ENCODE measurements around the gene LYPD6B.

The LYPD6B gene

DNA sequence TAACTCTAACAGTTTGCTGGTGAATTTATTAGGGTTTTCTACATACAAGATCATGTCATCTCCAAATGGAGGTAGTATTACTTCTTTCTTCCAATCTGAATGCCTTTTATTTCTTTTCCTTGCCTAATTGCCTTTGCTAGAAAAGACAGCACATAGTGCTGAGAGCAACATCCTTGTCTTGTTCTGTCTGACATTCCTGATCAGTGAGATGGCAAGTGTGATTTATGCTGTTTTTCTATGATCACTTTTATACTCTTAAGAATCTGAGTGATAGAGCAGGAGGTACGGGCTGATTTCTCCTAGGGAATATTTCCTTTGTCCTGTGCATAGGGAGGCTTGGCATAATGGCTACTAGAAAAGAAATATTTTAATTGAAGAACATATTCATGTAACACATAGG is 17.3 kb downstream of the LYPD6B start:
- no peak overlapping the region for H3K9ac ChIP-seq (ENCODE audit: low read depth, low read length, poor library complexity, severe bottlenecking)
- H3K4me2 ChIP-seq (ENCODE audit: low read depth, low read length, poor library complexity, severe bottlenecking): no peak overlapping the region
- no peaks in the 10 kb centered on the region for H3K9me3 ChIP-seq (ENCODE audit: insufficient read depth, low read depth, low read length)
- no peaks in the 10 kb centered on the region for H3K9me2 ChIP-seq (replicated peaks; ENCODE audit: low read depth, low read length)
- no peaks in the 10 kb centered on the region for H3K27me3 ChIP-seq (ENCODE audit: insufficient read depth, low read length, poor library complexity, severe bottlenecking)
- H2AFZ ChIP-seq (ENCODE audit: low read length): no peak overlapping the region
- H3K79me2 ChIP-seq (ENCODE audit: insufficient read depth, low read length): no peaks in the 10 kb centered on the region
- no peaks in the 10 kb centered on the region for H3K4me1 ChIP-seq (ENCODE audit: insufficient read depth, low read length, poor library complexity, severe bottlenecking)
- TF ChIP-seq, protein P1, sequence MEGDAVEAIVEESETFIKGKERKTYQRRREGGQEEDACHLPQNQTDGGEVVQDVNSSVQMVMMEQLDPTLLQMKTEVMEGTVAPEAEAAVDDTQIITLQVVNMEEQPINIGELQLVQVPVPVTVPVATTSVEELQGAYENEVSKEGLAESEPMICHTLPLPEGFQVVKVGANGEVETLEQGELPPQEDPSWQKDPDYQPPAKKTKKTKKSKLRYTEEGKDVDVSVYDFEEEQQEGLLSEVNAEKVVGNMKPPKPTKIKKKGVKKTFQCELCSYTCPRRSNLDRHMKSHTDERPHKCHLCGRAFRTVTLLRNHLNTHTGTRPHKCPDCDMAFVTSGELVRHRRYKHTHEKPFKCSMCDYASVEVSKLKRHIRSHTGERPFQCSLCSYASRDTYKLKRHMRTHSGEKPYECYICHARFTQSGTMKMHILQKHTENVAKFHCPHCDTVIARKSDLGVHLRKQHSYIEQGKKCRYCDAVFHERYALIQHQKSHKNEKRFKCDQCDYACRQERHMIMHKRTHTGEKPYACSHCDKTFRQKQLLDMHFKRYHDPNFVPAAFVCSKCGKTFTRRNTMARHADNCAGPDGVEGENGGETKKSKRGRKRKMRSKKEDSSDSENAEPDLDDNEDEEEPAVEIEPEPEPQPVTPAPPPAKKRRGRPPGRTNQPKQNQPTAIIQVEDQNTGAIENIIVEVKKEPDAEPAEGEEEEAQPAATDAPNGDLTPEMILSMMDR (conservative IDR thresholded peaks at IDR 0.05; ENCODE audit: low read length): no peak
- no peak for TF ChIP-seq EZH2phosphoT487 (IDR thresholded peaks at IDR 0.05; ENCODE audit: borderline replicate concordance)
- no peak overlapping the region for H3K4me3 ChIP-seq (ENCODE audit: low read length, poor library complexity, severe bottlenecking)
- H3K36me3 ChIP-seq (ENCODE audit: insufficient read depth, low read length): no peaks in the 10 kb centered on the region
- no peaks in the 10 kb centered on the region for H4K20me1 ChIP-seq (ENCODE audit: insufficient read depth, low read length, poor library complexity, severe bottlenecking)
- H3F3A ChIP-seq (ENCODE audit: low read depth): no peaks in the 10 kb centered on the region

DNA sequence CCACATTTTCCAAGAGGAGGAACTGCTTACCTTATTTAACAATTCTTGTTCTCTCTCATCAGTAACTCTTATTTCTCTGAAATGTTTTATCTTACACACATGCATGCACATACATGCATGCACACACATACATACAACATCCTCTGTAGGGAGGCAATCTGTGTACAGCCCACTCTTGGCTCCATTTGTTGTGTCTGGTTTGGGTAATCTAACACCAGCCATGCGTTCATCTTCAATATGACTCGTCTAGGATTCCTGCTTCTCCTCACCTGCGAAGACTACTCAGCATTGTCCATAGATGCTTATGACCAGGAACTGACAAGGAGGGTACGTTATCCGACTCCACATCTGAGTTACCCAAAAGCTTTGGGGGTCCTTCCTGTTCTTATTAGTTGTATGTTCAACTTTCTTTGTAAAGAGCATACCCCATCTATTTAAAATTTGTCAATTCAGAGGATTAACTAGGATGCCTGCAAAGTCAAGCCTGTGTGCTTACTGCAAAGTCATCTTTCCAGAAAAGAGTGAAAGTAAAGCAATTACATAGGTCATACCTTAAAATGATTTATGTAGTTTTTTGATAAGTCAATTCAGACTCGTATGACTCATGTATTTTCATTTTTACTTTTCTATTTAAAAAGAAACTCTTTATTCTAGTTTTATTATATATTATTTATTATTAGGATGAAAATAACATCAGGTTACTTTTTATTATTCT is 18.2 kb downstream of the LYPD6B start:
- no peaks in the 10 kb centered on the region for H3K36me3 ChIP-seq (ENCODE audit: insufficient read depth, low read length)
- no peaks in the 10 kb centered on the region for H4K20me1 ChIP-seq (ENCODE audit: insufficient read depth, low read length, poor library complexity, severe bottlenecking)
- H3F3A ChIP-seq (ENCODE audit: low read depth): no peaks in the 10 kb centered on the region
- H3K4me3 ChIP-seq (ENCODE audit: low read length, poor library complexity, severe bottlenecking): no peak overlapping the region
- H3K27me3 ChIP-seq (ENCODE audit: insufficient read depth, low read length, poor library complexity, severe bottlenecking): no peaks in the 10 kb centered on the region
- H3K4me1 ChIP-seq (ENCODE audit: insufficient read depth, low read length, poor library complexity, severe bottlenecking): no peaks in the 10 kb centered on the region
- H3K9me2 ChIP-seq (replicated peaks; ENCODE audit: low read depth, low read length): no peaks in the 10 kb centered on the region
- H3K79me2 ChIP-seq (ENCODE audit: insufficient read depth, low read length): no peaks in the 10 kb centered on the region
- no peaks in the 10 kb centered on the region for H3K9me3 ChIP-seq (ENCODE audit: insufficient read depth, low read depth, low read length)
- H3K9ac ChIP-seq (ENCODE audit: low read depth, low read length, poor library complexity, severe bottlenecking): no peak overlapping the region
- H3K4me2 ChIP-seq (ENCODE audit: low read depth, low read length, poor library complexity, severe bottlenecking): no peak overlapping the region
- TF ChIP-seq, protein P1 (conservative IDR thresholded peaks at IDR 0.05; ENCODE audit: low read length): no peak
- no peak for TF ChIP-seq EZH2phosphoT487 (IDR thresholded peaks at IDR 0.05; ENCODE audit: borderline replicate concordance)
- H2AFZ ChIP-seq (ENCODE audit: low read length): no peak overlapping the region

DNA sequence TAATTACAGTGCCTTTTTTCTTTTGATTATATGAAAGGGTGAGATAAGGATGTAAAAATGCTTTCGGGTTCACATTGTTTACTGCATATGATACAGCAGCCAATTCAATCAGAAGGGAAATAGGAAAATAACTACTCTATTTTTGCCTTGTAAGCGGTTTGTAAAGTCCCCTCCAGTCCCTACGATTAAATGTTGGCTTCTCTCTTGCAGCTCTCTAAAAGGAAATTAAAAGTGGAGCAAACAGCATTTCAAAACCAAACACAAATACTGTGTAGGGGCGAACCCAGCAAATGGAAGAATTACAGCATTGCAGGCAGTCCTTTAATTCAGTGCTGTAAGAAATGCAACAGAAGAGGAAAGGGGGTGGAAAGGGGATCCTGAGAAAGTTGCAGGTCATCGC is 18.9 kb downstream of the LYPD6B start:
- Histone ChIP-seq H3K9ac (ENCODE audit: low read depth, low read length, poor library complexity, severe bottlenecking) (no peak overlapping the region), H3K36me3 (ENCODE audit: insufficient read depth, low read length) (no peaks in the 10 kb centered on the region), H3K9me2 (replicated peaks; ENCODE audit: low read depth, low read length) (no peaks in the 10 kb centered on the region), H3K4me3 (ENCODE audit: low read length, poor library complexity, severe bottlenecking) (no peak overlapping the region), H3K4me2 (ENCODE audit: low read depth, low read length, poor library complexity, severe bottlenecking) (no peak overlapping the region), H3K4me1 (ENCODE audit: insufficient read depth, low read length, poor library complexity, severe bottlenecking) (no peaks in the 10 kb centered on the region), H2AFZ (ENCODE audit: low read length) (no peak overlapping the region), H3F3A (ENCODE audit: low read depth) (no peaks in the 10 kb centered on the region), H3K27me3 (ENCODE audit: insufficient read depth, low read length, poor library complexity, severe bottlenecking) (no peaks in the 10 kb centered on the region), H3K79me2 (ENCODE audit: insufficient read depth, low read length) (no peaks in the 10 kb centered on the region), H3K9me3 (ENCODE audit: insufficient read depth, low read depth, low read length) (no peaks in the 10 kb centered on the region), H4K20me1 (ENCODE audit: insufficient read depth, low read length, poor library complexity, severe bottlenecking) (no peaks in the 10 kb centered on the region)
- TF ChIP-seq, protein P1 (conservative IDR thresholded peaks at IDR 0.05; ENCODE audit: low read length): no peak
- TF ChIP-seq EZH2phosphoT487 (IDR thresholded peaks at IDR 0.05; ENCODE audit: borderline replicate concordance): no peak

All from Loucy (cell line).